ENCODE measurements around the gene SOX10. TPM values are rescaled to one million over a fixed set of nuclear protein-coding genes. Genes with fewer than 3 reads are reported as not detected.

Gene SOX10
- total RNA-seq = not detected

DNA sequence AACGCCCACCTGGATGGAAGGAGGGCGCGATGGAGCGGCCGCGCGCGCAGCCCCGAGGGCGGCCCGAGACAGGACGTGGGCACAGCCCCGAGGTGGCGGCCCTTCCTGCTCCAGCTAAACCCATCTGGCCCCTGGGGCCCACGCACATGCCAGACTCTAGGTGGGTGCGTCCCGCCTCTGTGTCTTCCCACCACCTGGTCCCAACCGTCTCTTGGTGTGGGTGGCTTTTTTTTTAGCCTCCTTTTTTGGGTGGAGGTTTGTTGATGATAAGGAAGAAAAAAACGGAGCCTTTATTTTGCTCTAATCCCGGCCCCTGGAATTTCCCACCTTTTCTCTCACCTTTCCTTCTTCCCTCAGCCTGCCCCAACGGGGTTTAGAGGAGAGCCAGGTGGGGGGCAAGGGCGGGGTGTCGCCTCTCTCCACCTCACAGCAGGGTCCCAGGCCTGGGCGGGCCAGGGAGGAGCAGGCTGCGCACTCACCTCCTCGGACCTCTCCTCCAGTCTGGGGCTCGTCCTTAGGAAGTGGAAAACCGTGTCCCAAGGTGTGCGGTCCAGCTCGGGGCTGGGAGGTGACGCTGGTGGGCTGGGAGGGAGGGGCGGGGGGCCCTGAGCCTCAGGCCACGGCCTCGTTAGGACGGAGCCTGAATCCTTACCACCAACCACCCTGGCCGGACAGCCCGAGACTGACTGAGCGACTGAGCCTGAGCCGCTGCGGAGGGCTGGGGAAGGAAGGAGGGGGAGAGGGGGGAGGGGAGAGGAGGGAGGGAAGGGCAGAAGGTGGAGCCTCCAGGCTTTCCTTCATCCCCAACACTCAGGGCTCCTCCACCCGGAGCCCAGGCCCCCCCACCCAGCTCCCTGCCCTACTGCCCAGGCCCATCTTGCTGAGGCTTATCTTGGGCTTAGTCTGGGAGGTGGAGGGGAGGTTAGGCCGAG is at the start of gene SOX10:
Gene SOX10 (minus strand): TSS at position 696 of the 932 bp plus-strand sequence. CDS start 771 bp downstream, outside the sequence.
- POLR2A ChIA-PET = no interaction called here

DNA sequence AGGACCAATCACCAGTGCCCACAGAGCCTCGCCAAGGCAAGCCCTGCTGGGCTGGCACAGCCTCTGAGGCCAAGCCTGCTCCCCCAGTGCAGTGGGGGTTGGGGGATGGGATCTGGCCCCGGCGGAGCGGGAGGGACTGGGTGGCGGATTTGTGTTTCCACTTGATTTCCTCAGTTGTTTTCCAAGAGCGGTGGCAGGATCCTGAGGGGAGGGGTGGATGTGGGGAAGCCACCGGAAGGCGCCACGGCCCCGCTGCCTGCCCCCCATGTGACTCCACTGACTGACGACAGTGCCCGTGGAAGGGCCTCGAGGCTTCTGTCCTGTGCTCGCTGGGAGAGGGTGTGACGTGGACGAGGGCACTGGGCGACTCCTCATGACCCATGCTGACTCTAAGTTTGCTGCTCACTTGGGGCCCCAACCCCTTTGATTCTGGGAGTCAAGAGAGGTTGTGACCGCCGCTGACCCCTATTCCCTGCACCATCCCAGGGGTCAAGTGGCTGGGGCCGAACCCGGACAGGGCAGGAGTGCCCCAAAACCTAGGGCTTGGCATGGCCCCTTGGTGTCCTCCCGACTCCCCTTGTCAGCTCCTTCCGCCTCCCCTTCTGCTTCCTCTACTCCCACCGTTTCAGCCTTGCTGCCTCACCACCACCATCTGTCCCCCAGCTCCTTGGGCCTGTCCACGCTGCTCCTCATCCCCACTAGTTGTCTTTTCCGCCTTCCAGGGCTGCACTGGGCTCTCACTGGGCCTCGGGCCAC is 49.3 kb upstream of the SOX10 start:
- H3K27me3 Mint-ChIP-seq (ENCODE audit: low read depth) = no peaks in the 10 kb centered on the region
- ChIA-PET CTCF (no interaction called here), POLR2A (no interaction called here)
- H3K27ac Mint-ChIP-seq = no peak overlapping the region
- ATAC-seq (no peak), DNase-seq (no peak)
- no peaks in the 10 kb centered on the region for H3K36me3 Mint-ChIP-seq (ENCODE audit: low read depth)
- no peaks in the 10 kb centered on the region for H3K9me3 Mint-ChIP-seq (ENCODE audit: insufficient read depth)
- no peaks in the 10 kb centered on the region for H3K4me1 Mint-ChIP-seq (ENCODE audit: low read depth)
- H3K4me3 Mint-ChIP-seq = no peak overlapping the region

More for the DNA sequence above, at the start of gene SOX10:
- ATAC-seq = no peak
- Mint-ChIP-seq H3K9me3 (ENCODE audit: insufficient read depth) (no peaks in the 10 kb centered on the region), H3K4me1 (ENCODE audit: low read depth) (no peaks in the 10 kb centered on the region), H3K27ac (no peak within 1 kb of the TSS), H3K36me3 (ENCODE audit: low read depth) (no peaks in the 10 kb centered on the region), H3K4me3 (no peak within 1 kb of the TSS), H3K27me3 (ENCODE audit: low read depth) (no peaks in the 10 kb centered on the region)
- no peak for DNase-seq
- CTCF ChIA-PET = no interaction called here

- ChIA-PET CTCF (interaction anchor here (1.0 kb wide), 1 partner anchor 19 kb away, joined by 3 read pairs; no protein-coding TSS in a partner anchor), POLR2A (no interaction called here)
- ATAC-seq (no peak), DNase-seq (no peak)
- no peaks in the 10 kb centered on the region for H3K9me3 Mint-ChIP-seq (ENCODE audit: insufficient read depth)
- no peaks in the 10 kb centered on the region for H3K4me1 Mint-ChIP-seq (ENCODE audit: low read depth)
- no peak overlapping the region for H3K27ac Mint-ChIP-seq
- H3K27me3 Mint-ChIP-seq (ENCODE audit: low read depth) = no peaks in the 10 kb centered on the region
- H3K36me3 Mint-ChIP-seq (ENCODE audit: low read depth) = no peaks in the 10 kb centered on the region
- no peak overlapping the region for H3K4me3 Mint-ChIP-seq
Observed at GRCh38 chr22:38032681-38033521, 48.5 kb upstream of the SOX10 start.

DNA sequence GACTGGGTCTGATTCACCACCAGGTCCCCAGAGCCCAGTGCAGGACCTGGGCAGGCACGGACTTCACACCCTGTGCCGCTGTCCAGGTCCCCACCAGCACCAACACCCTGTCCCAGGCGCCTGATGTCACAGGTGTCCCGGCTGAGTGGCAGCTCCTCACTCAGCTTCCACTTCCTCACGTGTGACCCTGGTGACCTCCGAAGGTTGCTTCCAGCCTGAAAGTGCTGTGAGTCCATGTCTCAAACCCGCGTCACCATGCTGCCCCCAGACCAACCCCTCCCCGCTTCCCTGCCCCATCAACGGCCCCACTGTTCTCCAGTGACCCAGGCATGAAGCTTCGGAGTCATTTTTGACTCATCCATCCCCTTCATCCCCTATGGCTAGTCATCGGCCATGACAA is 47.1 kb upstream of the SOX10 start:
- ChIA-PET POLR2A (no interaction called here), CTCF (no interaction called here)
- Mint-ChIP-seq H3K4me3 (no peak overlapping the region), H3K27me3 (ENCODE audit: low read depth) (no peaks in the 10 kb centered on the region), H3K4me1 (ENCODE audit: low read depth) (no peaks in the 10 kb centered on the region), H3K9me3 (ENCODE audit: insufficient read depth) (no peaks in the 10 kb centered on the region), H3K27ac (no peak overlapping the region), H3K36me3 (ENCODE audit: low read depth) (no peaks in the 10 kb centered on the region)
- ATAC-seq (no peak), DNase-seq (no peak)

DNA sequence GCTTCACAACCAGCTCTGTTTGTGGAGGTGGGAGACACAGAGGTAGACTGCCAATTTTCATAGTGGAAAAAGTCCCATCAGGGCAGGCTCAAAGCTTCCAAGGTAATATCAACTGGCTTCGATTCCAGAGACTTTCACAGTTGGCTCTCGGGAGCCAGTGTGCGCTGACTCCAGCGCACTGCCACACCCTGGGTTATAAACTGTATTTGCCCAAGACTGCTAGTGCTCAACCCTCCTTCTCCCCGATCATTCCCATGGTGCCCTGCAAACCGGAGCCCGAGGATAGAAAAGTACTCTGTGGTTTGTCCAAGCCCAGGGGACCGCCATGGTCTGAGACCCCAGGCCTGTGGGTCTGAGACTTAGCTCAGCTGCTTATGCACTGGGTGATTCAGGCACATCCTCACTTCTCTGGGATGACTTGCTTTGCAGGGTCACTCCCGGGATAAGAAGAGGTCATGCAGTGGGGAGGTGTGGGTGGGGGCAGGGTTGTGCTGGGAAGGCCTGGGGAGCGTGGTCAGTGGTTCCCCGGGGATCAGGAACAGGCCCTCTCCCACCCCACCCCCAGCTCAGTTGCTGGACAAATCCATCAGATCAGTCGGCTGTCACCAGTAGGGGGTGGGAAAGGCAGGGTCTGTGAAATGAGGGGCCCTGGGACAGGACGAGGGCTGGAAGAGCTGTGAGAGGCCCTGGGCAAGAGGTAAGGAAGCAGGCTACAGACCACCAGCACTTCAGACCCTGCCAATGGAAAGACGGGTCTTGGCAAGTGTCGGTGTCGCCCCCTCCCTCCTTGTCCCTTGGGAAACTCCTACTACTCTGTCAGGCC is 46.2 kb upstream of the SOX10 start:
- Mint-ChIP-seq H3K9me3 (ENCODE audit: insufficient read depth) (no peaks in the 10 kb centered on the region), H3K27ac (no peak overlapping the region), H3K4me3 (no peak overlapping the region), H3K4me1 (ENCODE audit: low read depth) (no peaks in the 10 kb centered on the region), H3K36me3 (ENCODE audit: low read depth) (no peaks in the 10 kb centered on the region), H3K27me3 (ENCODE audit: low read depth) (no peaks in the 10 kb centered on the region)
- ATAC-seq (no peak), DNase-seq (no peak)
- ChIA-PET POLR2A (no interaction called here), CTCF (interaction anchor here (0.8 kb wide), 1 partner anchor 22 kb away, joined by 3 read pairs; no protein-coding TSS in a partner anchor)

- H3K4me3 Mint-ChIP-seq = no peak overlapping the region
- ATAC-seq (no peak), DNase-seq (no peak)
- H3K9me3 Mint-ChIP-seq (ENCODE audit: insufficient read depth) = no peaks in the 10 kb centered on the region
- H3K27me3 Mint-ChIP-seq (ENCODE audit: low read depth) = peaks cover 3% of the 10 kb centered on the region
- H3K27ac Mint-ChIP-seq = no peak overlapping the region
- H3K36me3 Mint-ChIP-seq (ENCODE audit: low read depth) = no peaks in the 10 kb centered on the region
- ChIA-PET CTCF (interaction anchor here (0.8 kb wide), 1 partner anchor 22 kb away, joined by 3 read pairs; no protein-coding TSS in a partner anchor), POLR2A (no interaction called here)
- H3K4me1 Mint-ChIP-seq (ENCODE audit: low read depth) = no peaks in the 10 kb centered on the region
Observed at GRCh38 chr22:38029901-38030300, 45.5 kb upstream of the SOX10 start.

DNA sequence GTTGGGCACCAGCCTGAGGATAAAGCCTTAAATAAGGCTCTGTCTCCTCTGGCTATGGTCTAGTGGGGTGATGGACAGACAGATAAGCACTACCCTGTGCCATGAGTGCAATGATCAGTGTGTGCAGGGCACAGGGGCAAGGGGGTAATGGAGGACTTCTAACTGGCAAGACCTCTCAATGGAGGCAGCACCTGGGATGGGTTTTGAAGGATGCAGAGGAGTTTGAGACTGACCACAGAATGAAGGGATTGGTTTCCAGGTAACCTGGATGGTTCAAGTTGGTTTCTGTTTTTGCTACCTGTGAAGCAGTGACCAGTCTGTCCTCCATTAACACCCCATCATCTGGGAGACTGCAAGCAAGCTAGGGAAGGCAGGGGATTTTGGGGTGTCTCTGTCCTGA is 45.0 kb upstream of the SOX10 start:
- ATAC-seq = no peak

DNA sequence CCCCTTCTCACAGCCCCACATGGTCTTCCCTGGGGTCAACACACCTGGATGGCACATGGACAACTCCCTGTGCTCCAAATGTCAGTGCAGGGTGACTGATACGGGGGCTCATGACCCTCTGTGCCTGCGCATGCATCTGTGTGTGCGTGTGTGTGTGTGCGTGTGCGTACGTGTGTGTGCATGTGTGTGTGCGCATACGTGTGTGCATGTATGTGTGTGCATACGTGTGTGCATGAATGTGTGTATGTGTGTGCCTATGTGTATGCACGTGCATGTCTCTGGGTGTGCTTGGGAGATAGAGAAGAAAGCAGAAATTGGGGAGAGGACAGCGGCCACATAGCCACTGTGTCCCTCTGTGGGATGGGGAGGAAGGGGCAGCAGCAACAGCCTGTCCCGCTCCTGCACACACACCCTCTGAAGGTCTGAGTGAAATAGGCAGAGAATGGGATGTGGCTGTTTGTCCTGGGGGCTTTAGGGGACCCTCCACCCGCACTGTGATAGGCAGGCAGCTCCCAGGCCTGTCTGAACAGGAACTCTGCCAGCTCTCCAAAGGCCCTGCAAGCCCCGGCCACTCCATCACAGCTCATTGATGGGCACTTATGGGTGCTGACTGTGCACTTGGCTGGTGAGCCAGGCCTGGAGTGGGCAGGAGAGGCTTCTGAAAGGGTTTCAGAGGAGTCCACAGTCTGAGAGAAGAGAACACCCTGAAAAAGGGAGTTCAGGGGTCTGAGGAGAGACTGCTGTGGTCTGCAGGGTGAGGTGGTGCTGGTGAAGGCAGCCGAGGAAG is 44.2 kb upstream of the SOX10 start:
- no peak for ATAC-seq
- H3K36me3 Mint-ChIP-seq (ENCODE audit: low read depth) = no peaks in the 10 kb centered on the region
- H3K9me3 Mint-ChIP-seq (ENCODE audit: insufficient read depth) = no peaks in the 10 kb centered on the region
- DNase-seq = no peak
- no peaks in the 10 kb centered on the region for H3K4me1 Mint-ChIP-seq (ENCODE audit: low read depth)
- no peak overlapping the region for H3K27ac Mint-ChIP-seq
- H3K27me3 Mint-ChIP-seq (ENCODE audit: low read depth) = peaks cover 3% of the 10 kb centered on the region
- no peak overlapping the region for H3K4me3 Mint-ChIP-seq
- ChIA-PET CTCF (interaction anchor here (1.0 kb wide), 2 partner anchors 23 to 310 kb away, joined by 3 to 4 read pairs; no protein-coding TSS in a partner anchor), POLR2A (no interaction called here)

More for the DNA sequence above, 45.0 kb upstream of the SOX10 start:
- Mint-ChIP-seq H3K27me3 (ENCODE audit: low read depth) (peaks cover 3% of the 10 kb centered on the region), H3K36me3 (ENCODE audit: low read depth) (no peaks in the 10 kb centered on the region), H3K9me3 (ENCODE audit: insufficient read depth) (no peaks in the 10 kb centered on the region), H3K27ac (no peak overlapping the region), H3K4me3 (no peak overlapping the region), H3K4me1 (ENCODE audit: low read depth) (no peaks in the 10 kb centered on the region)
- CTCF ChIA-PET = interaction anchor here (0.8 kb wide), 1 partner anchor 23 kb away, joined by 3 read pairs; no protein-coding TSS in a partner anchor
- POLR2A ChIA-PET = no interaction called here
- DNase-seq = no peak

- H3K36me3 Mint-ChIP-seq (ENCODE audit: low read depth) = no peaks in the 10 kb centered on the region
- H3K27me3 Mint-ChIP-seq (ENCODE audit: low read depth) = peaks cover 3% of the 10 kb centered on the region
- POLR2A ChIA-PET = interaction anchor here (0.6 kb wide), 1 partner anchor 37 kb away, joined by 4 read pairs; no protein-coding TSS in a partner anchor
- CTCF ChIA-PET = interaction anchor here (0.5 kb wide), 1 partner anchor 202 kb away, joined by 3 read pairs; no protein-coding TSS in a partner anchor
- ATAC-seq (no peak), DNase-seq (no peak)
- no peaks in the 10 kb centered on the region for H3K4me1 Mint-ChIP-seq (ENCODE audit: low read depth)
- no peak overlapping the region for H3K4me3 Mint-ChIP-seq
- no peaks in the 10 kb centered on the region for H3K9me3 Mint-ChIP-seq (ENCODE audit: insufficient read depth)
- no peak overlapping the region for H3K27ac Mint-ChIP-seq
Observed at GRCh38 chr22:38027487-38027886, 43.1 kb upstream of the SOX10 start.
